ENCODE data around the gene CFTR. TPM values are rescaled to one million over a fixed set of nuclear protein-coding genes. Genes with fewer than 3 reads are reported as not detected.
"Not testable (repeated sequence)": the region's sequence is repeated elsewhere in the genome, so short reads cannot be mapped to it uniquely, and the experiment has no call there.

The CFTR gene
- polyA plus RNA-seq, 1 donor from 2014 or later, result not detected

- H3K27ac Mint-ChIP-seq, result no peak overlapping the region
- peaks cover 0 to 3% (median 0%) of the 10 kb centered on the region in 3 donors for H3K4me1 Mint-ChIP-seq
- peaks cover 10% of the 10 kb centered on the region for H3K27me3 Mint-ChIP-seq
- H3K36me3 Mint-ChIP-seq, result no peaks in the 10 kb centered on the region
- no peaks in the 10 kb centered on the region for H3K9me3 Mint-ChIP-seq
- H3K4me3 Mint-ChIP-seq, result no peak overlapping the region
Measured at GRCh38 chr7:117480978-117481377, 1.2 kb downstream of the CFTR start.

DNA sequence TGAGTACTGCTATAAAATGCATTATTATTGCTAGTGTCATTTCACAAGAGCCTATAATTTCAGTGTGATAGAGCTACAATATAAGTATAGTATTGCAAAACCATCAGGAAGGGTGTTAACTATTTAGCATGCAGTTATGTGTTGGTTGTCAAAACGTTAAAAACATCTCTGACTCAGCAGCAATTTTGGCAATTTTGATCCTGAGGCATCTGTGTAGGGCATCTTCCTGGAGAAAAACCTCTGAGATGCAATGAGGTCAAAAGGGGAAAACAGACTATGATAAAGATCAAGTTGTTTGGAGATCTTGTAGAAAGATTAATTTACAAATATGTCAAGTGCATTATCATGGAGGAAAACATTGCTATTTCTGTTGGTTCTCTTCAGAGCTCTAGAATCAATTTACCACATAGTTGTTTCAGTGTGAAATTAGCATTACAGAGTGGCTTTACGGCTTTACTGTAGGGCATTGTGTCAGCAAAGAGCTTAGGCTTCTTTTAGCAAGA lies 5.3 kb downstream of the CFTR start:
- H3K4me1 Mint-ChIP-seq, result no peaks in the 10 kb centered on the region

GRCh38 chr7:117489016-117489415 lies 9.2 kb downstream of the CFTR start:
- H3K36me3 Mint-ChIP-seq, result no peaks in the 10 kb centered on the region
- H3K27me3 Mint-ChIP-seq, result no peaks in the 10 kb centered on the region
- peaks cover 0 to 2% (median 0%) of the 10 kb centered on the region in 3 donors for H3K4me1 Mint-ChIP-seq
- no peak overlapping the region for H3K4me3 Mint-ChIP-seq
- no peak overlapping the region for H3K27ac Mint-ChIP-seq
- no peaks in the 10 kb centered on the region for H3K9me3 Mint-ChIP-seq

More for the DNA sequence above, 5.3 kb downstream of the CFTR start:
- H3K36me3 Mint-ChIP-seq, result no peaks in the 10 kb centered on the region
- H3K9me3 Mint-ChIP-seq, result no peaks in the 10 kb centered on the region
- no peak overlapping the region for H3K4me3 Mint-ChIP-seq
- no peak overlapping the region for H3K27ac Mint-ChIP-seq
- no peaks in the 10 kb centered on the region for H3K27me3 Mint-ChIP-seq

- Mint-ChIP-seq H3K27me3 (no peaks in the 10 kb centered on the region), H3K4me1 (peaks cover 0 to 2% (median 0%) of the 10 kb centered on the region in 3 donors), H3K9me3 (no peaks in the 10 kb centered on the region), H3K36me3 (no peaks in the 10 kb centered on the region), H3K4me3 (no peak overlapping the region), H3K27ac (no peak overlapping the region)
Measured at GRCh38 chr7:117489430-117489829, 9.6 kb downstream of the CFTR start.

DNA sequence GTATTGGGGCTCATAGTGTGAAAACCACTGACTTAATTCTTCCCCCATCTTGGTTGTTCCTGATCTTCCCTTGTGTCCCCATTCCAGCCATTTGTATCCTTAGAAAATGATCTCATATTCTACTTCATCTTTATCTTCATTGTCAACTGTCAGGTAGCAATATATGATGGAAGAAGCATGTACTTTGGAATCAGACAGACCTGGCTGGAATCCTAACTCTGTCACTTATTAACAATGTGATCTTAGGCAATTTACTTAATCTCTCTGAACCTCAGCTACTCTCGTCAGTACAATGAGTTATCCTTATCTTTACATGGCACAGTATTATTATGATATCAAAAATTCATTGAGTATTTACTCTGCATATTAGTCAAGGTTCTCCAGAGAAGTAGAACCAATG lies 10.1 kb downstream of the CFTR start:
- no peaks in the 10 kb centered on the region for H3K27me3 Mint-ChIP-seq

GRCh38 chr7:117492649-117493048 lies 12.8 kb downstream of the CFTR start:
- Mint-ChIP-seq H3K27ac (peak overlapping the region in 1 of 3 donors; percentile 34), H3K4me3 (no peak overlapping the region), H3K4me1 (peaks cover 0 to 2% (median 0%) of the 10 kb centered on the region in 3 donors), H3K9me3 (no peaks in the 10 kb centered on the region), H3K27me3 (no peaks in the 10 kb centered on the region), H3K36me3 (no peaks in the 10 kb centered on the region)

More for the DNA sequence above, 10.1 kb downstream of the CFTR start:
- peaks cover 0 to 2% (median 0%) of the 10 kb centered on the region in 3 donors for H3K4me1 Mint-ChIP-seq
- H3K9me3 Mint-ChIP-seq, result no peaks in the 10 kb centered on the region
- no peaks in the 10 kb centered on the region for H3K36me3 Mint-ChIP-seq
- no peak overlapping the region for H3K27ac Mint-ChIP-seq
- no peak overlapping the region for H3K4me3 Mint-ChIP-seq

DNA sequence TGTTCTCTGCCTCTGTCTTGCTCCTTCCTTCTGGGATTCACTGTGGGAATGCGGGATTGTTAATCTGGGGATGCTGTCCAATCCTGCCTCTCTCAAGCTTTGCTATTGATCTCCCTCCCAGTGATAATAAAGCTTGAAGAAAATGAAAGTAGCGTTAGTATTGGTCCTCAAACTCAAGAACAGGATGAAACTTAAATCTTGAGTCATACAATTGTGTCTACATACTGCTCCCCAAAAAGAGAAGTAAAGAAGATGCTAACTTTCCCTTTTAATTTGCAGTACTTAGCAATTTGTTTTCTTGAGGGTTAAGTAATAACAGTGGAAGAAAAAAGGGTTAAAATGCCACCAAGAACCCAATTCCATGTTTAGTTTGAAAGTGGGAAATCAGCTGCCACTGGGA lies 13.6 kb downstream of the CFTR start:
- no peaks in the 10 kb centered on the region for H3K36me3 Mint-ChIP-seq
- peaks cover 0 to 2% (median 0%) of the 10 kb centered on the region in 3 donors for H3K4me1 Mint-ChIP-seq
- H3K9me3 Mint-ChIP-seq, result no peaks in the 10 kb centered on the region
- no peak overlapping the region for H3K4me3 Mint-ChIP-seq
- no peaks in the 10 kb centered on the region for H3K27me3 Mint-ChIP-seq
- no peak overlapping the region for H3K27ac Mint-ChIP-seq

- Mint-ChIP-seq H3K27ac (no peak overlapping the region), H3K4me1 (peaks cover 0 to 2% (median 0%) of the 10 kb centered on the region in 3 donors), H3K4me3 (no peak overlapping the region), H3K9me3 (peaks cover 0 to 2% (median 0%) of the 10 kb centered on the region in 3 donors), H3K27me3 (no peaks in the 10 kb centered on the region), H3K36me3 (no peaks in the 10 kb centered on the region)
Measured at GRCh38 chr7:117495308-117495707, 15.5 kb downstream of the CFTR start.

- Mint-ChIP-seq H3K4me1 (no peaks in the 10 kb centered on the region), H3K27me3 (no peaks in the 10 kb centered on the region), H3K36me3 (no peaks in the 10 kb centered on the region), H3K4me3 (no peak overlapping the region), H3K27ac (no peak overlapping the region), H3K9me3 (peaks cover 0 to 2% (median 0%) of the 10 kb centered on the region in 3 donors)
Measured at GRCh38 chr7:117502331-117502730, 22.5 kb downstream of the CFTR start.

DNA sequence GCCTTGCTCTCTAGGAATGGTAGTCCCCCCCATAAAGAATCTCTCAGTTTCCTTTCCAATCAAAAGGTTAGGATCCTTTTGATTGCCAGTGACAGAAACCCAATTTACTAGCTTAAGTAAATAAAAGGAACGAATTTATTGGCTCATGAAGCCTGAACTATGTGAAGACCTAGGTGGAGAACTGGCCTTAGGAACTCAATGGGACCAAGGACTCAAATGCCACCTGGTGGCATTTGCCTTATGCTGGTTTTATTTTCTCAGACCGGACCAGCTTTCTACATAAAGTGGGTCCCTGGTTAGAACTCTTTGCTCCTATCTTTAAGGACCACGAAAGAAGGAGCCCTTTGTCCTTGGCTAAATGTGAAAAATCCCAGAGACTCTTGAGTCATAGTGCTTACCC lies 25.4 kb downstream of the CFTR start:
- H3K27ac Mint-ChIP-seq, result no peak overlapping the region
- H3K27me3 Mint-ChIP-seq, result no peaks in the 10 kb centered on the region
- H3K4me1 Mint-ChIP-seq, result no peaks in the 10 kb centered on the region
- H3K4me3 Mint-ChIP-seq, result no peak overlapping the region
- H3K9me3 Mint-ChIP-seq, result no peaks in the 10 kb centered on the region
- H3K36me3 Mint-ChIP-seq, result no peaks in the 10 kb centered on the region

DNA sequence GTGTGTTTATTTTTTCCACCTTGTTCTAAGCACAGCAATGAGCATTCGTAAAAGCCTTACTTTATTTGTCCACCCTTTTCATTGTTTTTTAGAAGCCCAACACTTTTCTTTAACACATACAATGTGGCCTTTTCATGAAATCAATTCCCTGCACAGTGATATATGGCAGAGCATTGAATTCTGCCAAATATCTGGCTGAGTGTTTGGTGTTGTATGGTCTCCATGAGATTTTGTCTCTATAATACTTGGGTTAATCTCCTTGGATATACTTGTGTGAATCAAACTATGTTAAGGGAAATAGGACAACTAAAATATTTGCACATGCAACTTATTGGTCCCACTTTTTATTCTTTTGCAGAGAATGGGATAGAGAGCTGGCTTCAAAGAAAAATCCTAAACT lies 28.9 kb downstream of the CFTR start:
- H3K4me1 Mint-ChIP-seq, result no peaks in the 10 kb centered on the region
- no peak overlapping the region for H3K4me3 Mint-ChIP-seq
- H3K36me3 Mint-ChIP-seq, result no peaks in the 10 kb centered on the region
- no peak overlapping the region for H3K27ac Mint-ChIP-seq
- H3K9me3 Mint-ChIP-seq, result peaks cover 0 to 4% (median 2%) of the 10 kb centered on the region in 3 donors
- no peaks in the 10 kb centered on the region for H3K27me3 Mint-ChIP-seq

DNA sequence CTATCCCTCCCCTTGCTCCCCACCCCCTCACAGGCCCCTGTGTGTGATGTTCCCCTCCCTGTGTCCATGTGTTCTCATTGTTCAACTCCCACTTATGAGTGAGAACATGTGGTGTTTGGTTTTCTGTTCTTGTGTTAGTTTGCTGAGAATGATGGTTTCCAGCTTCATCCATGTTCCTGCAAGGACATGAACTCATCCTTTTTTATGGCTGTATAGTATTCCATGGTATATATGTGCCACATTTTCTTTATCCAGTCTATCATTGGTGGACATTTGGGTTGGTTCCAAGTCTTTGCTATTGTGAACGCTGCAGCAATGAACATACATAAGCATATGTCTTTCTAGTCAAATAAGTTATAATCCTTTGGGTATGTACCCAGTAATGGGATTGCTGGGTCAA lies 37.4 kb downstream of the CFTR start:
- not testable (repeated sequence) for H3K27ac Mint-ChIP-seq, H3K27me3 Mint-ChIP-seq, H3K36me3 Mint-ChIP-seq, H3K4me1 Mint-ChIP-seq, H3K4me3 Mint-ChIP-seq
- peaks cover 0 to 10% (median 3%) of the 10 kb centered on the region in 3 donors for H3K9me3 Mint-ChIP-seq

DNA sequence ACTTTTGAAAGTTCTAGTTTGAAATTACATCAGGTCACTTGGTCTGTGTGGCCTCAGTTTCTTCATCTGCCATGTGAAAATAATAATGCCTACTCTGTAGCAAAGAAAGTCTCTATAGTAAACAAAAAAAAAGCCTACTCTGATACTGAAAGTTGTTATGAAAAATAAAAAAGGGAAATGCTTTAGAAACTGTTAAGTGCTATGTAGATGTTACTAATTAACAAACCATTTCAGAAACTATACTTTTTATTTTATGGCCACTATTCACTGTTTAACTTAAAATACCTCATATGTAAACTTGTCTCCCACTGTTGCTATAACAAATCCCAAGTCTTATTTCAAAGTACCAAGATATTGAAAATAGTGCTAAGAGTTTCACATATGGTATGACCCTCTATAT lies 50.6 kb downstream of the CFTR start:
- H3K27me3 Mint-ChIP-seq, result no peaks in the 10 kb centered on the region
- no peak overlapping the region for H3K4me3 Mint-ChIP-seq
- H3K36me3 Mint-ChIP-seq, result no peaks in the 10 kb centered on the region
- H3K27ac Mint-ChIP-seq, result no peak overlapping the region
- no peaks in the 10 kb centered on the region for H3K9me3 Mint-ChIP-seq
- H3K4me1 Mint-ChIP-seq, result no peaks in the 10 kb centered on the region

GRCh38 chr7:117531595-117532244 lies 51.9 kb downstream of the CFTR start:
- no peak overlapping the region for H3K4me3 Mint-ChIP-seq
- H3K9me3 Mint-ChIP-seq, result no peaks in the 10 kb centered on the region
- H3K4me1 Mint-ChIP-seq, result no peaks in the 10 kb centered on the region
- no peak overlapping the region for H3K27ac Mint-ChIP-seq
- no peaks in the 10 kb centered on the region for H3K36me3 Mint-ChIP-seq
- no peaks in the 10 kb centered on the region for H3K27me3 Mint-ChIP-seq

GRCh38 chr7:117538053-117538452 lies 58.2 kb downstream of the CFTR start:
- Mint-ChIP-seq H3K36me3 (no peaks in the 10 kb centered on the region), H3K4me3 (no peak overlapping the region), H3K4me1 (no peaks in the 10 kb centered on the region), H3K9me3 (no peaks in the 10 kb centered on the region), H3K27me3 (no peaks in the 10 kb centered on the region), H3K27ac (no peak overlapping the region)

DNA sequence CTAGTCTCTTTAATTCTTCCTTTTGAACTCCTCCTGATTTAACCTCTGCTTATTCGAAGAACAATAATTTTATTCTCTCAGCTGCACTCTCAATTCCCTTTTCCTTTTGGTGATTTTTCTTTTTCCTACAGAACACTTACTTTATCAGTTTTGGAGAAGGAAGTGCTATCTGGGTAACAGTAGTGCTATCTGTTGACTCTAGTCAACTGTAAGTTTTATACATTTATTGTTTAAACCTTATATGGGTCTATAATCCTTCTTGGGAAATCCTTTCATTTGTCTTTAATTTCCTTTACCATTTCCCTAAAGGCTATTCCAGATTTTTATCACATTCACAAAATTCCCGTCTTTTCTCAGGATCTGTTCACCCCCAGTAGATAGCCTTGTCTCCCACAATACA lies 64.2 kb downstream of the CFTR start:
- Mint-ChIP-seq H3K4me1 (no peaks in the 10 kb centered on the region), H3K36me3 (no peaks in the 10 kb centered on the region), H3K9me3 (peaks cover 0 to 2% (median 0%) of the 10 kb centered on the region in 3 donors), H3K4me3 (no peak overlapping the region), H3K27me3 (no peaks in the 10 kb centered on the region), H3K27ac (no peak overlapping the region)

All from IgD-negative memory B cell (primary cell).